ENCODE measurements around the gene ALDOB.
A peak's percentile ranks its signal among the peaks of the same experiment; 100 is the strongest.

DNA sequence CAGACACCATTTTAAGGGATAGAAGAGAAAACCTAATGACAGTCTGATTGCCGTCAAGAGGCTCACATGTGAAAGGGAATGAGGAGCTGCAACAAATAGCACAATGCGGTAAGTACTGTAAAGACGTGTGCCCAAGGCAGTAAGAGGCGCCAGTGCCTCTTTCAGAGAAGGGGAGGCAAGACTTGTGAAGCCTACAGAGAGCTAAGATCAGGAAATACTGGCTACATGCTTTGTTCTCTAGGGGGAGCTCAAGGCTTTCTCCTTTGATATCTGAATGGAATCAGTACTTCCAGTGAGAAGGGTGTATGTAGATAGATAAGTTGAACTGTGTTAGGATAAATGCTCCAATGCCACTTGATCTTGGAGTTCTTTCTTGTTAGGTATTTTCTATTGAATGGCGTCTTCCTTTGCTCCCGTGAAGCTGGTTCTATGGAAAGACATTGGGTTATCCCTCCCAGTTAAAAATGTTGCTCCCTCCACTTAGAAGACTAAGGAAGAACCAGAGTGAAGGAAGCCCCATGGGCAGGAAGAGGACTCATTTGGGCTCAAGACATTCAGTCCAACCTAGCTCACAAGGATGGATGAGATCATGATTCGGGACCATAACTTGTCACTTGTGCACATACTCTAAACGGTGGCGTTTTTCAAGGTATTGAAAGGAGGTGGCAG, 23.5 kb upstream of the ALDOB start:
- TF ChIP-seq POLR2AphosphoS5 (IDR thresholded peaks at IDR 0.05) = no peak
- peak; percentile 74 for TF ChIP-seq RAD21 (conservative IDR thresholded peaks at IDR 0.05)
- TF ChIP-seq TAF1 (IDR thresholded peaks at IDR 0.05; ENCODE audit: low read depth) = no peak
- no peak for TF ChIP-seq EZH2 (IDR thresholded peaks at IDR 0.05; ENCODE audit: borderline replicate concordance, insufficient read depth, low read length, poor library complexity, severe bottlenecking)
- TF ChIP-seq, protein P1, sequence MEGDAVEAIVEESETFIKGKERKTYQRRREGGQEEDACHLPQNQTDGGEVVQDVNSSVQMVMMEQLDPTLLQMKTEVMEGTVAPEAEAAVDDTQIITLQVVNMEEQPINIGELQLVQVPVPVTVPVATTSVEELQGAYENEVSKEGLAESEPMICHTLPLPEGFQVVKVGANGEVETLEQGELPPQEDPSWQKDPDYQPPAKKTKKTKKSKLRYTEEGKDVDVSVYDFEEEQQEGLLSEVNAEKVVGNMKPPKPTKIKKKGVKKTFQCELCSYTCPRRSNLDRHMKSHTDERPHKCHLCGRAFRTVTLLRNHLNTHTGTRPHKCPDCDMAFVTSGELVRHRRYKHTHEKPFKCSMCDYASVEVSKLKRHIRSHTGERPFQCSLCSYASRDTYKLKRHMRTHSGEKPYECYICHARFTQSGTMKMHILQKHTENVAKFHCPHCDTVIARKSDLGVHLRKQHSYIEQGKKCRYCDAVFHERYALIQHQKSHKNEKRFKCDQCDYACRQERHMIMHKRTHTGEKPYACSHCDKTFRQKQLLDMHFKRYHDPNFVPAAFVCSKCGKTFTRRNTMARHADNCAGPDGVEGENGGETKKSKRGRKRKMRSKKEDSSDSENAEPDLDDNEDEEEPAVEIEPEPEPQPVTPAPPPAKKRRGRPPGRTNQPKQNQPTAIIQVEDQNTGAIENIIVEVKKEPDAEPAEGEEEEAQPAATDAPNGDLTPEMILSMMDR (IDR thresholded peaks at IDR 0.05; ENCODE audit: poor library complexity, severe bottlenecking) = peak; percentile 69
- no peak for TF ChIP-seq EP300 (conservative IDR thresholded peaks at IDR 0.05; ENCODE audit: poor library complexity, severe bottlenecking)
- TF ChIP-seq, protein P2, sequence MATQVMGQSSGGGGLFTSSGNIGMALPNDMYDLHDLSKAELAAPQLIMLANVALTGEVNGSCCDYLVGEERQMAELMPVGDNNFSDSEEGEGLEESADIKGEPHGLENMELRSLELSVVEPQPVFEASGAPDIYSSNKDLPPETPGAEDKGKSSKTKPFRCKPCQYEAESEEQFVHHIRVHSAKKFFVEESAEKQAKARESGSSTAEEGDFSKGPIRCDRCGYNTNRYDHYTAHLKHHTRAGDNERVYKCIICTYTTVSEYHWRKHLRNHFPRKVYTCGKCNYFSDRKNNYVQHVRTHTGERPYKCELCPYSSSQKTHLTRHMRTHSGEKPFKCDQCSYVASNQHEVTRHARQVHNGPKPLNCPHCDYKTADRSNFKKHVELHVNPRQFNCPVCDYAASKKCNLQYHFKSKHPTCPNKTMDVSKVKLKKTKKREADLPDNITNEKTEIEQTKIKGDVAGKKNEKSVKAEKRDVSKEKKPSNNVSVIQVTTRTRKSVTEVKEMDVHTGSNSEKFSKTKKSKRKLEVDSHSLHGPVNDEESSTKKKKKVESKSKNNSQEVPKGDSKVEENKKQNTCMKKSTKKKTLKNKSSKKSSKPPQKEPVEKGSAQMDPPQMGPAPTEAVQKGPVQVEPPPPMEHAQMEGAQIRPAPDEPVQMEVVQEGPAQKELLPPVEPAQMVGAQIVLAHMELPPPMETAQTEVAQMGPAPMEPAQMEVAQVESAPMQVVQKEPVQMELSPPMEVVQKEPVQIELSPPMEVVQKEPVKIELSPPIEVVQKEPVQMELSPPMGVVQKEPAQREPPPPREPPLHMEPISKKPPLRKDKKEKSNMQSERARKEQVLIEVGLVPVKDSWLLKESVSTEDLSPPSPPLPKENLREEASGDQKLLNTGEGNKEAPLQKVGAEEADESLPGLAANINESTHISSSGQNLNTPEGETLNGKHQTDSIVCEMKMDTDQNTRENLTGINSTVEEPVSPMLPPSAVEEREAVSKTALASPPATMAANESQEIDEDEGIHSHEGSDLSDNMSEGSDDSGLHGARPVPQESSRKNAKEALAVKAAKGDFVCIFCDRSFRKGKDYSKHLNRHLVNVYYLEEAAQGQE (IDR thresholded peaks at IDR 0.05; ENCODE audit: borderline replicate concordance) = no peak

Measured in neural cell (in vitro differentiated cells).